Body of pancreas (tissue), 4 donors: ENCODE results near the gene SRRM4. TPM values are rescaled to one million over a fixed set of nuclear protein-coding genes. Genes with fewer than 3 reads are reported as not detected.

Experiments
- ATAC-seq: fragments of 150-250 bp; one replicate; pipeline ENCODE4 v1.9.1; 2016
- DNase-seq, 4 donors: peaks; one replicate each; pipeline ENCODE4 v3.0.0-alpha.2; 2019
- H3K27ac ChIP-seq, 4 donors: fragments of 200-600 bp; sonication (generic); 1 replicate in 3 of 4; 2 replicates in 1 of 4; pipeline versions ENCODE4 v1.5.1 to v1.6.1; 2016 to 2019; ENCODE audit warnings: mild to moderate bottlenecking in 1 of 4, mixed read lengths in 1 of 4, moderate library complexity in 1 of 4
- H3K27me3 ChIP-seq, 2 donors: fragments of 200-600 bp; sonication (generic); one replicate each; pipeline ENCODE4 v1.6.0; 2016; ENCODE audit warnings: mild to moderate bottlenecking in 1 of 2
- H3K36me3 ChIP-seq, 2 donors: fragments of 200-600 bp; sonication (generic); replicated peaks in 1 of 2; 2 replicates each; pipeline ENCODE4 v1.5.1; 2016; ENCODE audit warnings: low read depth in 2 of 2; ENCODE audit not compliant: insufficient read depth in 1 of 2
- H3K4me1 ChIP-seq: fragments of 200-600 bp; sonication (generic); one replicate; pipeline ENCODE4 v1.6.0; 2016
- H3K4me3 ChIP-seq, 2 donors: fragments of 200-600 bp; sonication (generic); 1 replicate in 1 of 2; 2 replicates in 1 of 2; pipeline ENCODE4 v1.5.1; 2016 to 2019
- H3K9me3 ChIP-seq, 3 donors: fragments of 200-600 bp; sonication (generic); 1 replicate in 2 of 3; 2 replicates in 1 of 3; pipeline ENCODE4 v1.5.1; 2016
- POLR2A ChIP-seq, 3 donors: fragments of 450-650 bp; IDR thresholded peaks; one replicate each; pipeline ENCODE4 v1.6.1; 2016; ENCODE audit warnings: antibody characterized with exemption in 3 of 3, mild to moderate bottlenecking in 2 of 3
- WGBS, 2 donors: methylation state at CpG; one replicate each; pipeline ENCODE4 v1.1.5; 2017; 5-methylcytosine and 5-hydroxymethylcytosine counted together
- intact Hi-C: fragments of 100-400 bp; cut with DNase I; formaldehyde crosslinking; loops from one replicate; pipeline ENCODE4 v1.15.1; 2023
- total RNA-seq, 2 donors: library from RNA; depleted of rRNA; stranded (reverse); fragments of >200 nt; gene quantifications; one replicate each; pipeline ENCODE4 v1.1.0, GENCODE V29; 2016
- TF ChIP-seq, protein P1 (sequence below), 7 experiments: fragments of 450-650 bp in 4 of 7; fragments of 200-600 bp in 3 of 7; sonication (generic) in 3 of 7; IDR thresholded peaks; one replicate each; pipeline ENCODE4 v1.5.1; 2016 to 2019; ENCODE audit warnings: antibody characterized with exemption in 7 of 7

SRRM4 gene
- total RNA-seq, 2 donors from 2014 or later, result not detected

GRCh38 chr12:119154435-119154818 is 173.1 kb downstream of the SRRM4 start:
- Histone ChIP-seq H3K9me3 (no peaks in the 10 kb centered on the region), H3K4me3 (no peak overlapping the region), H3K27me3 (no peaks in the 10 kb centered on the region), H3K36me3 (no peaks in the 10 kb centered on the region), H3K27ac (no peak overlapping the region), H3K4me1 (no peaks in the 10 kb centered on the region)
- ATAC-seq (no peak), DNase-seq (no peak)
- WGBS, 2 donors, result 73 to 76% methylated on average over 10 to 11 of the region's 11 CpGs
- intact Hi-C loops, result no loop called here
- no peak for TF ChIP-seq POLR2A (IDR thresholded peaks at IDR 0.05)
- TF ChIP-seq, protein P1, sequence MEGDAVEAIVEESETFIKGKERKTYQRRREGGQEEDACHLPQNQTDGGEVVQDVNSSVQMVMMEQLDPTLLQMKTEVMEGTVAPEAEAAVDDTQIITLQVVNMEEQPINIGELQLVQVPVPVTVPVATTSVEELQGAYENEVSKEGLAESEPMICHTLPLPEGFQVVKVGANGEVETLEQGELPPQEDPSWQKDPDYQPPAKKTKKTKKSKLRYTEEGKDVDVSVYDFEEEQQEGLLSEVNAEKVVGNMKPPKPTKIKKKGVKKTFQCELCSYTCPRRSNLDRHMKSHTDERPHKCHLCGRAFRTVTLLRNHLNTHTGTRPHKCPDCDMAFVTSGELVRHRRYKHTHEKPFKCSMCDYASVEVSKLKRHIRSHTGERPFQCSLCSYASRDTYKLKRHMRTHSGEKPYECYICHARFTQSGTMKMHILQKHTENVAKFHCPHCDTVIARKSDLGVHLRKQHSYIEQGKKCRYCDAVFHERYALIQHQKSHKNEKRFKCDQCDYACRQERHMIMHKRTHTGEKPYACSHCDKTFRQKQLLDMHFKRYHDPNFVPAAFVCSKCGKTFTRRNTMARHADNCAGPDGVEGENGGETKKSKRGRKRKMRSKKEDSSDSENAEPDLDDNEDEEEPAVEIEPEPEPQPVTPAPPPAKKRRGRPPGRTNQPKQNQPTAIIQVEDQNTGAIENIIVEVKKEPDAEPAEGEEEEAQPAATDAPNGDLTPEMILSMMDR (IDR thresholded peaks at IDR 0.05), result no peak

- H3K27ac ChIP-seq, result no peak overlapping the region
- H3K36me3 ChIP-seq, result no peaks in the 10 kb centered on the region
- no peaks in the 10 kb centered on the region for H3K27me3 ChIP-seq
- ATAC-seq, result no peak
- intact Hi-C loops, result no loop called here
- no peak for DNase-seq
- no peak overlapping the region for H3K4me3 ChIP-seq
- 34 to 76% methylated on average over 7 to 35 of the region's 35 CpGs for WGBS, 2 donors
- H3K4me1 ChIP-seq, result no peaks in the 10 kb centered on the region
- no peaks in the 10 kb centered on the region for H3K9me3 ChIP-seq
- TF ChIP-seq POLR2A (IDR thresholded peaks at IDR 0.05), result no peak
- TF ChIP-seq, protein P1 (IDR thresholded peaks at IDR 0.05), result no peak
Measured at GRCh38 chr12:119156401-119157044, 175.2 kb downstream of the SRRM4 start.

DNA sequence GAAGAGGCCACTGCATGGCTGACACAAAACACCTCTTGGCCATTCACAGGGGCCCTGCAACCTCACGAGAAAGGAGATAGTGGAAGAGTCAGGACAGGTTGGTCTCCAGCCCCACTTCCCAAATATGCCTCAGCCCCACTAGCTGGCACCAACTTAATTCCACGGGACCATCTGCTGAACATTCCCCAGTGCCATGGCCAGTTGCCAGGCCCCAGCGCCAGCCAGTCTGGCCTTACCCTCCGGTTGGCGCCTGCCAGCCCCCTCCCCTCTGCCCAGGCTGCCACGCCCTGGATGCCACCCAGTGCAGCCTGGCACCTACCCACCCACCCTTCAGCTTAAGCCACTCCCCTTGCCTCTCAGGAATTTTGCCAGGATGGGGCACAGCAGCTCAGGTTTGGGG is 176.2 kb downstream of the SRRM4 start:
- no peak overlapping the region for H3K27ac ChIP-seq
- H3K36me3 ChIP-seq, result no peaks in the 10 kb centered on the region
- intact Hi-C loops, result no loop called here
- 72 to 83% methylated on average over 6 of the region's 6 CpGs for WGBS, 2 donors
- H3K27me3 ChIP-seq, result no peaks in the 10 kb centered on the region
- H3K9me3 ChIP-seq, result no peaks in the 10 kb centered on the region
- DNase-seq, result peak in 1 of 4 donors; percentile 17
- ATAC-seq, result no peak
- H3K4me1 ChIP-seq, result no peaks in the 10 kb centered on the region
- H3K4me3 ChIP-seq, result no peak overlapping the region
- TF ChIP-seq, protein P1 (IDR thresholded peaks at IDR 0.05), result no peak
- TF ChIP-seq POLR2A (IDR thresholded peaks at IDR 0.05), result no peak

DNA sequence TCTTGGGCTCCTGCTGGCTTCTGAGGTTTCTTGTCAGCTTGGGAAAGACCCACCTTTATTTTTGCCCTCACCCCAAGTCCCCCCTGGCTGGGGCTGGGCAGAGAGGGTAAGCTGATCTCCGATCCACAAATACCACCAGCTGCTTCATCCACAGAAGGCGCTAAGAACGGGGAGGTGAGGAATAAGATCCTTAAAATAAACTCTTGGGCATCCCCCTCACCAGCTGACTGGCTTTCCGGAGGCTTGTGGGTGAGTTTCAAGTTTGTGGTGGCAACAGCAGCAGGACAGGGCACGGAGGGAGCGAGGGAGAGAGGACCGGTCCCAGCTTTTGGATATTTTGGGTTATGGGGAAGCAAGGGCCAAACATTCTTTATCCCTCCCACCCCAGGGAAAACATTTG is 176.6 kb downstream of the SRRM4 start:
- H3K9me3 ChIP-seq, result no peaks in the 10 kb centered on the region
- WGBS, 2 donors, result 86 to 90% methylated on average over 6 to 7 of the region's 7 CpGs
- no peaks in the 10 kb centered on the region for H3K4me1 ChIP-seq
- H3K36me3 ChIP-seq, result no peaks in the 10 kb centered on the region
- ATAC-seq (no peak), DNase-seq (no peak)
- no peak overlapping the region for H3K27ac ChIP-seq
- intact Hi-C loops, result no loop called here
- H3K4me3 ChIP-seq, result no peak overlapping the region
- H3K27me3 ChIP-seq, result no peaks in the 10 kb centered on the region
- TF ChIP-seq POLR2A (IDR thresholded peaks at IDR 0.05), result no peak
- TF ChIP-seq, protein P1 (IDR thresholded peaks at IDR 0.05), result no peak

DNA sequence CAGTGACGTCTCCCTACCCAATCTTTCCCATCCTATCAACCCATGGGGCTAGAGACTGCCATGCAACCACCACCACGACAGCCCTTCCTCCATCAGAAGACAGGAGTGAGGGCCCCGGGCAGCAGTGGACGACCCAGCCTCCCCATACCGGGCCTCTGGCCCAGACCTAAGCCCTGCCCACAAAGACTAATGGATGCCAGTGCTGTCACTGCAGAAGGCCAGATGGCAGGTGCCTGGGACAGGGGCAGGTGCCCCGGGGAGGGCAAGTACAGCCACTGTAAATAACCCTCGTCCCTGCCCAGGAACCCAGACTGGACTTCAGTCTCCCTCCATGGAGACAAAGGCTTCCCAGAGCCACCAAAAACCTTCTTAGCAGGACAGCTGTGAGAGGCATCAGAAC is 177.1 kb downstream of the SRRM4 start:
- Histone ChIP-seq H3K4me3 (no peak overlapping the region), H3K36me3 (no peaks in the 10 kb centered on the region), H3K4me1 (no peaks in the 10 kb centered on the region), H3K9me3 (no peaks in the 10 kb centered on the region), H3K27me3 (no peaks in the 10 kb centered on the region), H3K27ac (no peak overlapping the region)
- DNase-seq (no peak), ATAC-seq (no peak)
- WGBS, 2 donors, result 61 to 67% methylated on average over 7 of the region's 7 CpGs
- TF ChIP-seq POLR2A (IDR thresholded peaks at IDR 0.05), result no peak
- TF ChIP-seq, protein P1 (IDR thresholded peaks at IDR 0.05), result no peak
- intact Hi-C loops, result no loop called here
